Stimulated activated CD8-positive, alpha-beta memory T cell treated with anti-CD3 and anti-CD28 coated beads, Interleukin-7, amount 100 ng/mL, for 4 hours (primary cell): ENCODE results near the gene PHKB.
"Not testable (repeated sequence)": the region's sequence is repeated elsewhere in the genome, so short reads cannot be mapped to it uniquely, and the experiment has no call there.

ENCODE experiments used
- DNase-seq, 2 donors: peaks; one replicate each; pipeline ENCODE4 v3.0.0-alpha.2; 2020; ENCODE audit warnings: low read depth in 2 of 2

PHKB gene

GRCh38 chr16:47506800-47507199 is 45.7 kb downstream of the PHKB start:
- no peak for DNase-seq

GRCh38 chr16:47507701-47508100 is 46.6 kb downstream of the PHKB start:
- no peak for DNase-seq

GRCh38 chr16:47511882-47512281 is 50.8 kb downstream of the PHKB start:
- no peak for DNase-seq

DNA sequence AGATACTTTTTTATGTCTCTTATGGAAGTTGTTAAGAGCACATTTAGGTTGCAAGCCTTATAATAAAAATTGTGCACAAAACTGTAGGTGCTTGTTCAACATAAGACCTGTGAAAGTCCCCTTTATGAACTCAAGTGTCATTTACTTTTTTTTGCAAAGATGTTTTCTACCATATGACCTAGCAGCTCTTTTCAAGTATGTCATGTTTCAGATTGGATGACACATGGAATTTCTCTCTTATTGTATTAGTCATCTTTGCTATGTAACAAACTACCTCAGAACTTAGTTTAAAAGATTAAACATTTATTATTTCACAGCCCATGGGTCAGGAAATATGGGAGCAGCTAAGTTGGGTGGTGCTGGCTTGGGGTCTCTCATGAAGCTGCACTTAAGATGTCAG is 57.9 kb downstream of the PHKB start:
- DNase-seq = no peak

DNA sequence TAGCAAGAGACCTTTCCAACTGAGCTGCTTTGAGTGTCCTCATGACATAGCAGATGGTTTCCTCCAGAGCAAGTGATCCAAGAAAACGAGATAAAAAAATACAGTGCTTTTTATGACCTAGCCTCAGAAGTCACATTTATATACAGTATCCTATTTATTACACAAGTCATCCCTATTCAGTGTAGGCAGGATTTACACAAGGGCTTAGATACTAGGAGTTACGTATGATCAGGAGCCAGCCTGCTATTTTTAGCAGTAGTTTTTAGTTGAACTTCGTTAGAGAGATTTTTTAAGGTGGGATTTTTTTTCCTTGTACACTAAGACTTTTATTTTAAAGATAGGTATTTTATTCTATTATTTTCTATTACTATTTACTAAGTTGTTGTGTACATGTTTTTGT is 58.4 kb downstream of the PHKB start:
- DNase-seq = no peak

DNA sequence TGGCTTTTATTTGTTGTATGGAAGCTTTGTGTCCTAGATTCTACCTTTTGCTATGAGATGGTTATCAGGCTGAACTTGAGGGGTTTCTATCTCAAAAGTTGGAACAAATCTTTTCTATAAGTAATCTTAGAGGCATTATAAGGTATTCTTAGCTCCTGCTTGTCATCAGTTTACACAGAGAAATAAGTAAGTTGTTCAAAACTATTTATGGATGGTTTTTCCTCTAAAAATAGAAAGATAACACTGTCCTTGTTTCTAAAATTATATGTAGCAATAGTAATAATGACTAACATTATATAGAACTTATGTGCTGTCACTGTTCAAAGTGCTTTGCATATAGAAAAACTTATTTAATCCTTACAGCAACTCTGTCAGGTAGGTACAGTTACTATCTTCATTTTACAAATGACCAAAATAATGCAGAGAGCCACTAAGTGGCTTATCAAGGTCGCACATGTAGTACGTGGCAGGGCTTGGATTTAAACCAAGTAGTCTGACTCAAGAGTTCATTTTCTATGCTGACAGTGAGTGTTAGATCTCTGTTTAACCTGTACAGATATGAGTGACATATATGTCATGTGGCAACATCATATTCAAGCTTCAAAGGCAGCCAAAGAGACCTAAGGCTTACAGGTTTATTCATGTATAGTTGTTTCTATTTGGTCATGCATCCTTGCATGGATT is 59.0 kb downstream of the PHKB start:
- no peak for DNase-seq

DNA sequence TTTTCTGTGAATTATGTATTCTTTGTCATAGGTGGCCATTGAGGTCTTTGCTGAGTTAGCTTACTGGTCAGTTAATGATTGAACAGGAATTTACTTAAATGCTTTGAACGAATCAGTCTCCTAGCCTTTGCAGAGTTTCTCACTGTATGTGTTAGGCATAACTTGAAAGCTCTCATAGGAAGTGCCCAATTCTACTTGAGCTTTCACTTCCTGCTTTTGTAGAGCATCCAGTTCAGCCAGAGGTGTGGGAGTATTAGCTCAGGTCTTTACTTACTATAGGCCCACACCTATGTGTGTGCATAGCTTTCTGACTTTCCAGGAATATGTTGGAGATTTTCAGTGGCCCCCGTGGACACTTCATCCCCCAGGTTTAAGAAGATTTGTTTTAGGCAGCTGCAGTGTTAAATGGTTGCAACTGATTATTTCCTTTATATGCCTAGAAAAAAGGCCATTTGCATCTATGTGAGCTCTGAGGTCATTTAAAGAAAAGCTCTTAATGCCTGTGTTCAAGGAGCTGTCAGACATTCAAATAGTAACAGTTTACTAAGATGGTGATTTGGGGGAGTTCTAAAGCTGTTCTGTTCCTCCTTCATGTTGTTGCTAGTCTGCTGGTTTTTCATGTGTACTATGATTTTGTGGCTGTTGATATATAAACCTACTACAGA is 62.3 kb downstream of the PHKB start:
- no peak for DNase-seq

GRCh38 chr16:47524007-47524405 is 62.9 kb downstream of the PHKB start:
- no peak for DNase-seq

DNA sequence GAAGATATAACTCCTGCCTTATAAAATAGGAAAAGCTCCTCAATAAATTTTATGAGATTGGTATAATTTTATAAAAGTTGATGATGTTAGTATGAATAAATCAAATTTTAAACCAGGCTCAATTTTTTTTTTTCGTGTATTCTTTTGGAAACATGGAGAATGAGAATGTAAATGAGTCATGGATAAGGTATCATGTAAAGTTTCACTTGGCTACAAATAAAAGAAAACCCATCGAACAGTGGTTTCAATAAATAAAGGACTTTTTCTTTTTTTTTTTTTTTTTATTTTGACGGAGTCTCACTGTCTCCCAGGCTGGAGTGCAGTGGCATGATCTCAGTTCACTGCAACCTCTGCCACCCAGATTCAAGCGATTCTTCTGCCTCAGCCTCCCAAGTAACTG is 67.3 kb downstream of the PHKB start:
- no peak for DNase-seq

- DNase-seq = no peak
These were observed 72.7 kb downstream of the PHKB start for GRCh38 chr16:47533744-47534292.

- DNase-seq = no peak
These were observed 77.3 kb downstream of the PHKB start for GRCh38 chr16:47538472-47538871.

GRCh38 chr16:47539707-47540670 is 78.9 kb downstream of the PHKB start:
- not testable (repeated sequence) for DNase-seq

- DNase-seq = not testable (repeated sequence)
These were observed 80.0 kb downstream of the PHKB start for GRCh38 chr16:47541135-47541534.

DNA sequence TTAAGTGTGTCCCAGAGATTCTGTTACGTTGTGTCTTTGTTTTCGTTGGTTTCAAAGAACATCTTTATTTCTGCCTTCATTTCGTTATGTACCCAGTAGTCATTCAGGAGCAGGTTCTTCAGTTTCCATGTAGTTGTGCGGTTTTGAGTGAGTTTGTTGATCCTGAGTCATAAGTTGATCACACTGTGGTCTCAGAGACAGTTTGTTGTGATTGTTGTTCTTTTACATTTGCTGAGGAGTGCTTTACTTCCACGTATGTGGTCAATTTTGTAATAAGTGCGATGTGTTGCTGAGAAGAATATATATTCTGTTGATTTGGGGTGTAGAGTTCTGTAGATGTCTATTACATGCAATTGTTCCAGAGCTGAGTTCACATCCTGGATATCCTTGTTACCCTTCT is 83.1 kb downstream of the PHKB start:
- not testable (repeated sequence) for DNase-seq

DNA sequence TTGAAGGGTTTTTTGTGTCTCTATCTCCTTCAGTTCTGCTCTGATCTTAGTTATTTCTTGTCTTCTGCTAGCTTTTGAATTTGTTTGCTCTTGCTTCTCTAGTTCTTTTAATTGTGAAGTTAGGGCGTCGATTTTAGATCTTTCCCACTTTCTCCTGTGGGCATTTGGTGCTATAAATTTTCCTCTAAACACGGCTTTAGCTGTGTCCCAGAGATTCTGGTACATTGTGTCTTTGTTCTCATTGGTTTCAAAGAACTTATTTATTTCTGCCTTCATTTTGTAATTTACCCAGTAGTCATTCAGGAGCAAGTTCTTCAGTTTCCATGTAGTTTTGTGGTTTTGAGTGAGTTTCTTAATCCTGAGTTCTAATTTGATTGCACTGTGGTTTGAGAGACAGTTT is 90.1 kb downstream of the PHKB start:
- DNase-seq = not testable (repeated sequence)

DNA sequence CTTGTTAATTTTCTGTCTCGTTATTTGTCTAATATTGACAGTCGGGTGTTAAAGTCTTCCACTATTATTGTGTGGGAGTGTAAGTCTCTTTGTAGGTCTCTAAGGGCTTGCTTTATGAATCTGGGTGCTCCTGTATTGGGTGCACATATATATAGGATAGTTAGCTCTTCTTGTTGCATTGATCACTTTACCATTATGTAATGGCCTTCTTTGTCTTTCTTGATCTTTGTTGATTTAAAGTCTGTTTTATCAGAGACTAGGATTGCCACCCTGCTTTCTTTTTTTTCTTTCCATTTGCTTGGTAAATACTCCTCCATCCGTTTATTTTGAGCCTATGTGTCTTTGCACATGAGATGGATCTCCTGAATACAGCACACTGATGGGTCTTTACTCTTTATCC is 90.6 kb downstream of the PHKB start:
- not testable (repeated sequence) for DNase-seq

GRCh38 chr16:47553853-47554564 is 92.9 kb downstream of the PHKB start:
- no peak for DNase-seq

DNA sequence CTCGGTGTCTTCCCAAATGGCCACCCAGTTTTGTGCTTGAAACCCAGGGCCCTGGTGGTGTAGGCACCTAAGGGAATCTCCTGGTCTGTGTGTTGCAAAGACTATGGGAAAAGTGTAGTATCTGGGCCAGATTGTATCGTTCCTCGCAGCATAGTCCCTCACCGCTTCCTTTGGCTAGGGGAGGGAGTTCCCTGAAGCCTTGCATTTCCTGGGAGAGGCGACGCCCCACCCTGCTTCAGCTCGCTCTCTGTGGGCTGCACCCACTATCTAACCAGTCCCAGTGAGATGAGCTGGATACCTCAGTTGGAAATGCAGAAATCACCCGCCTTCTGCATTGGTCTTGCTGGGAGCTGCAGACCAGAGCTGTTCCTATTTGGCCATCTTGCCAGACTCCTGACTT is 93.5 kb downstream of the PHKB start:
- not testable (repeated sequence) for DNase-seq

DNA sequence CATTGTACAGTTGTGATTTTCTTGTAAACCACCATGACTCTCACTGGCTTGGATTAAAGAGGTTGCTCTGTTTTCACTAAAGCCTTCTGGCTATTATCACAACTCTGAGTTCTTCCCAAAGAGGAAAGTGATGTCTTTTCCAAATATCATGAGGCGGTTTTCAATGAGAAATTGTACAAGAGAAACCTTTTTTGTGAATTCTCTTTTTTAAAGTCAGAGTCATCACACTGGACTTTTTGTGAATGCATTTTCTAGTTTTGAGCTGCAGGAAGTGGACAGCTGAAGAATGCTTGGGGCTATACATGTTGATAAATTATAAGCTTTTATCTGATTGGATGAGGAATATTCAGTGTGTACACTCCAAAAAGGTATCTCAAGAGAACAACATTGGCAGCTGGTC is 100.2 kb downstream of the PHKB start:
- no peak for DNase-seq

- no peak for DNase-seq
These were observed 101.2 kb downstream of the PHKB start for GRCh38 chr16:47562366-47562765.

DNA sequence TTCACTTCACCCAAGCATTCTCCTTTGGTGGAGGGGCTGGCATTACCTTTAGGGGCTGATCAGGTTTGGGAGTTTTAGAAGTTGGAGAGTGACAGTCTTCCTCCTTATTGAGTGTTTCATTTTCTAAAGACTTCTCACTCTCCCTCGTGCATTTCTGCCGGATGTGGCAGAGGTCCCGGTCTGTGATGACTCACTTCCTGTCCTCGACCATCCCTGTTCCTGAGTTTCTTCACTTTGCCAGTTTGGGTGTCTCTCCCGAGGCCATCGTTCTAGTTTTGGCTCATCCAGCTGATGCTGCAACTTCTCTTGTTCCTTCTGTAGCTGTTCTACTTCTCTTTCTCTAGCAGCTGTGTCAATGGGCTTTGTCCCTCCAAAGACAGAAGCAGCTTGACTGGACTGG is 104.3 kb downstream of the PHKB start:
- DNase-seq = no peak

- DNase-seq = no peak
These were observed 106.2 kb downstream of the PHKB start for GRCh38 chr16:47567321-47567720.
